ENCODE data around the gene KDM5A. TPM values are rescaled to one million over a fixed set of nuclear protein-coding genes. Genes with fewer than 3 reads are reported as not detected.

KDM5A gene
- total RNA-seq, 3 donors from 2014 or later: 54.6 to 76.2 (median 74.9) TPM

GRCh38 chr12:252636-253035, 136.5 kb downstream of the KDM5A start:
- intact Hi-C loops (cut with DNase I, micrococcal nuclease): no loop called here
- H3K4me3 ChIP-seq: no peak overlapping the region
- H3K9me3 ChIP-seq: peaks cover 5% of the 10 kb centered on the region
- H3K36me3 ChIP-seq (ENCODE audit: low read depth): no peaks in the 10 kb centered on the region
- ATAC-seq: peak; percentile 23
- TF ChIP-seq CTCF (IDR thresholded peaks at IDR 0.05): no peak
- no peak for DNase-seq
- no peaks in the 10 kb centered on the region for H3K4me1 ChIP-seq (ENCODE audit: low read depth)

- no peak for TF ChIP-seq CTCF (IDR thresholded peaks at IDR 0.05)
- DNase-seq (no peak), ATAC-seq (no peak)
- H3K36me3 ChIP-seq (ENCODE audit: low read depth): no peaks in the 10 kb centered on the region
- H3K4me1 ChIP-seq (ENCODE audit: low read depth): no peaks in the 10 kb centered on the region
- H3K4me3 ChIP-seq: no peak overlapping the region
- intact Hi-C loops (cut with DNase I, micrococcal nuclease): no loop called here
- H3K9me3 ChIP-seq: peaks cover 16% of the 10 kb centered on the region
Observed at GRCh38 chr12:247271-247670, 141.8 kb downstream of the KDM5A start.

GRCh38 chr12:243381-243780, 145.7 kb downstream of the KDM5A start:
- no peaks in the 10 kb centered on the region for H3K36me3 ChIP-seq (ENCODE audit: low read depth)
- ATAC-seq (no peak), DNase-seq (no peak)
- no peak for TF ChIP-seq CTCF (IDR thresholded peaks at IDR 0.05)
- no peak overlapping the region for H3K4me3 ChIP-seq
- intact Hi-C loops (cut with DNase I, micrococcal nuclease): no loop called here
- H3K9me3 ChIP-seq: peaks cover 16% of the 10 kb centered on the region
- H3K4me1 ChIP-seq (ENCODE audit: low read depth): no peaks in the 10 kb centered on the region

- TF ChIP-seq CTCF (IDR thresholded peaks at IDR 0.05): no peak
- ATAC-seq (no peak), DNase-seq (no peak)
- H3K9me3 ChIP-seq: peaks cover 10% of the 10 kb centered on the region
- intact Hi-C loops (cut with DNase I, micrococcal nuclease): no loop called here
- H3K36me3 ChIP-seq (ENCODE audit: low read depth): no peaks in the 10 kb centered on the region
- H3K4me1 ChIP-seq (ENCODE audit: low read depth): no peaks in the 10 kb centered on the region
- no peak overlapping the region for H3K4me3 ChIP-seq
Observed at GRCh38 chr12:242496-242895, 146.6 kb downstream of the KDM5A start.

- no peaks in the 10 kb centered on the region for H3K4me1 ChIP-seq (ENCODE audit: low read depth)
- TF ChIP-seq CTCF (IDR thresholded peaks at IDR 0.05): no peak
- DNase-seq (no peak), ATAC-seq (no peak)
- peaks cover 6% of the 10 kb centered on the region for H3K9me3 ChIP-seq
- intact Hi-C loops (cut with DNase I, micrococcal nuclease): no loop called here
- no peaks in the 10 kb centered on the region for H3K36me3 ChIP-seq (ENCODE audit: low read depth)
- H3K4me3 ChIP-seq: no peak overlapping the region
Observed at GRCh38 chr12:241266-241665, 147.9 kb downstream of the KDM5A start.

GRCh38 chr12:240566-240965, 148.6 kb downstream of the KDM5A start:
- TF ChIP-seq CTCF (IDR thresholded peaks at IDR 0.05): no peak
- Histone ChIP-seq H3K4me1 (ENCODE audit: low read depth) (no peaks in the 10 kb centered on the region), H3K4me3 (no peak overlapping the region), H3K36me3 (ENCODE audit: low read depth) (no peaks in the 10 kb centered on the region), H3K9me3 (peaks cover 12% of the 10 kb centered on the region)
- intact Hi-C loops (cut with DNase I, micrococcal nuclease): no loop called here
- no peak for ATAC-seq
- DNase-seq: no peak
